NOMO-1 treated with dmso at 0.1 percent for 144 hours (cell line): ENCODE data around the gene TSPAN8.
"Not testable (repeated sequence)": the region's sequence is repeated elsewhere in the genome, so short reads cannot be mapped to it uniquely, and the experiment has no call there.

Experiments
- DNase-seq: peaks from one replicate; lab custom pipeline; 2025; ENCODE audit not compliant: unreplicated experiment; lab: John Stamatoyannopoulos, UW

Gene TSPAN8

DNA sequence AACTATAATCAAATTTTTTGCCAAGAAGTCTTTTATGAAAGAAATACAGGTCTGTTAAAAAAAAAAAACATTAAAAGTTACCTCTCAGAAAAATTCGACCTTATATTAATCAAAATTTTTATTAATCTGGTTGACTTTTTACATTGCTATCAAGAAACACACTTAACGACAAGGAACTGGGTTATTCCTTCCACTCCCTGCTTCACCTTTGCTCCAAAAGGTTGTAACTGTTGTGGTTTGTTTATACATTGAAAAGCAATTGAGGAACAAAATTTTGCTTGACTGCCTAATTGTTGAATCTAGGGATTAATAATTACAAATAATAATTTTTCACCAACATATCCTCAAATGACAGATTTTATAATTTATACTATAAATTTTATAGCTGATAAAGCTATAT is 28.4 kb downstream of the TSPAN8 start:
- DNase-seq = no peak

- no peak for DNase-seq
These were observed 29.5 kb downstream of the TSPAN8 start for GRCh38 chr12:71128191-71128788.

DNA sequence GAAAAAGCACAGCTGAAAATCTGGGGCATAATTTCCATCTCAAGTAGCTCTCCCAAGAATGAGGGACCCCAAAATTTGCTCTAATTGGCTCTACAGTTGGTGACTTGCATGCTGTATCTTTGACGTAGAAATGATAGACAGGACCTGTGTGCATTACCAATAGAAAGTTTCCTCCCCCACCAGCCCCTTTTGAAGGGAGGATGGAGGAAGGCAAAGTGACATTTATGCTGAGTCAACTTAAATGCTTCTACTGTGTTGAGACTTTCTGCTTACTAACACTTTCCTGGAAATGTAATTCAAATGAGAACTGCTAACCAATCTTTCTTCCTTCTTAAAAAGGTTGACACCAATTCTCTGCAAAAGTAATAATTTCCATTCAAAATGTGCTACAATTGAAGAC is 31.9 kb downstream of the TSPAN8 start:
- DNase-seq = no peak

- DNase-seq = no peak
These were observed 32.3 kb downstream of the TSPAN8 start for GRCh38 chr12:71125515-71125914.

- DNase-seq = no peak
These were observed 32.9 kb downstream of the TSPAN8 start for GRCh38 chr12:71124835-71125460.

DNA sequence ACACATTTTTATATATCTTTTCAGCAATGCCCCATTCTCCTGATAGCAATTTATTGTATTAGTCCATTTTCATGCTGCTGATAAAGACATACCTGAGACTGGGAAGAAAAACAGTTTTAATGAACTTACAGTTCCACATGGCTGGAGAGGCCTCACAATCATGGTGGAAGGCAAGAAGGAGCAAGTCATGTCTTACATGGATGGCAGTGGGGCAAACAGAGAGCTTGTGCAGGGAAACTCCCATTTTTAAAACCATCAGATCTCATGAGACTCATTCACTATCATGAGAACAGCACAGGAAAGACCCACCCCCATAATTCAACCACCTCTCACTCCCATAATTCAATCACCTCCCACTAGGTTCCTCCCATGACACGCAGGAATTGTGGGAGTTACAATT is 44.7 kb downstream of the TSPAN8 start:
- not testable (repeated sequence) for DNase-seq

DNA sequence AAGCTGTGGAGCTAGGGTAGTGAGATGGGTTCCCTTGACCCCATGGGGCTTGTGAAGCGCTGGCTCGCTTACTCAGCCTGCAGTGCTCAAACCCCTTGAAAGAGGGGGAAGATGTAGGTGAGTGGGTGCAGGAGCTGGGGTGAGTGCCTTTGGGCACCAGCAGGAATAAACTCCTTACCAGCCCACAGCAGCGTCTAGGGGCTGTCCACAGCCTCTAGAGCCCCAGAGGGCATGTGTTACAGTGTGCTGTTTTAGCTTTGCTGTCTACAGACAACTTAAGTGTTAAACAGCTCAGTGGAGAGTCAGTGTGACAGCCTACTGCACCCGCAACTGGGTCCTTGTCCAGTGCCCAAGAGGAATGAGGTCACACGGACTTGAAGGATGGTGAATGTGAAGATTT is 48.0 kb downstream of the TSPAN8 start:
- DNase-seq = no peak

DNA sequence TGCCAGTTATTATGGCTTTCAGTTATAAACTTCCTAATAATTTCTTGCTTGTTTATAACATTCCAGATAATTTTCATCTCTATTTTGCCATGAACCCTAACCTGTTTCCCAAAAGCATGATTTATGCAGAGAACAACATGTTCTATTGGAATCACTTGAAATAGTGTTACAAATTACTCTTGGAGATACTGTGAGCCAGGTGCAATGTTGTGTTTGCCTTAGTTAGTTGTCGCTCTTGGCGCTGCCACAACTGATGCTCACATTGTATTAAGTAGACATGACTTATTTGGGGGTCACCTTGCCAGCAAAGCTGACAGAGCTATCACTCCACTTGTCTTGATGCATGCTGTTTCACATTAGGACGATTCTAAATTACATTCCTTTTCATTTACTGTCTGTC is 49.4 kb downstream of the TSPAN8 start:
- no peak for DNase-seq

- DNase-seq = no peak
These were observed 49.9 kb downstream of the TSPAN8 start for GRCh38 chr12:71107936-71108335.

DNA sequence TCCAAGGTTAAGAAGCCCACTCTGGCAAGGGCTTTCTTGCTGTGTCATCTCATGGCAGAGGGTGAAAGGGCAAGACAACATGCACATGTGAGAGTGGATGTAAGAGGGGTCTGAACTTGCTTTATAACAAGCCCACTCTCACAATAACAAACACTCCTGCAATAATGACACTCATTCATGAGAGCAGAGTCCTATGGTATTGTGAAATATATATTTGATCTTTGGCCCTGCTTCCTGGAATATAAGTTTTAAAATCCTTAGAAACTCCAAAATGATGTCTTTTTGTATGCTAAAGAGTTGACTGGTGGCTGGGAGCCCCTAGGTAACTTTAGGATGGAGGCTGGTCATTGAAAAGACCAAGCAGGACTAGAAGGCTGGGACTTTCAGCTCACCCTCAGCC is 51.8 kb downstream of the TSPAN8 start:
- DNase-seq = no peak

DNA sequence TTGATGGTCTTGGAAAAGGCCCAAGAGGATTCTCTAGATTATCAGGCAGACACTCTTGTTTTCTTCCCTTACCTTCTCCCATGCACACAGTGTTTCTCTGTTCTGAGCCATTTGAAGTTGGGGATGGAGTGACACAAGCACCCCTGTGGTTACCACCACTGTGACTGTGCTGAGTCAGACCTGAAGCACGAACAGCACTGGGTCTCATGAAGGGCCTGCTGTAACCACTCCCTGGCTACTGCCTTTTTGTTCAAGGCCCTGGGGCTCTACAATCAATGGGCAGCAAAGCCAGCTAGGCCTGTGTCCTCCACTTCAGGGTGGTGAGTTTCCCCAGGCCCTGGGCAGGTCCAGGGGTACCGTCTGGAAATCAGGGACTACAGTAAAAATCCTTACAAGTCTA is 65.5 kb downstream of the TSPAN8 start:
- DNase-seq = no peak

DNA sequence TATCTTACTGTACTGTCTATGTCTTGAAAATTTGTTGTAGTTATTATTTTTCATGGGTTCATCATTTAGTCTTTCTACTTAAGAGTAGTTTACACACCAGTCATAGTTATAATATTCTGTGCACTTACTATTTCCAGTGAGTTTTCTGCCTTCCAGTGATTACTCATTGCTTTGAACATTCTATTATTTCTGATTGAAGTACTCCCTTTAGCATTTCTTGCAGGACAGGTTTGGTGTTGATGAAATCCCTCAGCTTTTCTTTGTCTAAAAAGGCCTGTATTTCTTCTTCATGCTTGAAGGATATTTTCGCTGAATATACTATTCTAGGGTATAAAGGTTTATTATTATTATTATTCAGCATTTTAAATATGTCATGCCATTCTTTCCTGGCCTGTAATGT is 66.8 kb downstream of the TSPAN8 start:
- DNase-seq = no peak

DNA sequence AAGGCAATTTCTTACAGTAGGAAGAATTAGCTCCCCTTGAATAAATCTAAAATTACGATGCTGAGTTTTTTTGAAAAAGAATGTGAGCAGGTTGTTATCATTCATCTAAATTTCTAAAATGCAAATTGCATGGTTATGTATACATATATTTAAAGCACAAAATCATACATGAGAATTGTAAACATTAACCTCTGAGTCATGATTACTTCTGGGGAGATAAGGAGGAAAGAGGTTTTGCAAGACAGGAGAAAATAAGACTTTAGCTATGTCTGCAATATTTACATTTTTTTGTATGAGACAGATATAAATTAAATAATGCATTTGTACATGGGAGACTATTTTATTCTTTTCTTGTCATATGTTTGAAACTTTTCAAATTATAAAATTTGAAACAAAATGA is 72.2 kb downstream of the TSPAN8 start:
- DNase-seq = no peak

GRCh38 chr12:71075743-71076142 is 82.1 kb downstream of the TSPAN8 start:
- no peak for DNase-seq
